Fibroblast of pulmonary artery (primary cell): ENCODE measurements around the gene GATAD1.
"Not testable (repeated sequence)": the region's sequence is repeated elsewhere in the genome, so short reads cannot be mapped to it uniquely, and the experiment has no call there.

ENCODE experiments used
- DNase-seq: peaks from one replicate; pipeline ENCODE4 v3.0.0-alpha.2; 2010; ENCODE audit warnings: low read depth
- H3K4me3 ChIP-seq: replicated peaks from 2 replicates; pipeline ENCODE4 v1.5.1; 2011; ENCODE audit warnings: low read depth, mild to moderate bottlenecking, control low read depth, low read length, moderate library complexity
- TF ChIP-seq, protein P1 (sequence below): IDR thresholded peaks from 2 replicates; pipeline ENCODE4 v1.5.1; 2011; ENCODE audit warnings: mild to moderate bottlenecking, control low read depth, low read length, inconsistent platforms; ENCODE audit errors: missing control alignments

Gene GATAD1

GRCh38 chr7:92460109-92460508 is 12.8 kb downstream of the GATAD1 start:
- TF ChIP-seq, protein P1, sequence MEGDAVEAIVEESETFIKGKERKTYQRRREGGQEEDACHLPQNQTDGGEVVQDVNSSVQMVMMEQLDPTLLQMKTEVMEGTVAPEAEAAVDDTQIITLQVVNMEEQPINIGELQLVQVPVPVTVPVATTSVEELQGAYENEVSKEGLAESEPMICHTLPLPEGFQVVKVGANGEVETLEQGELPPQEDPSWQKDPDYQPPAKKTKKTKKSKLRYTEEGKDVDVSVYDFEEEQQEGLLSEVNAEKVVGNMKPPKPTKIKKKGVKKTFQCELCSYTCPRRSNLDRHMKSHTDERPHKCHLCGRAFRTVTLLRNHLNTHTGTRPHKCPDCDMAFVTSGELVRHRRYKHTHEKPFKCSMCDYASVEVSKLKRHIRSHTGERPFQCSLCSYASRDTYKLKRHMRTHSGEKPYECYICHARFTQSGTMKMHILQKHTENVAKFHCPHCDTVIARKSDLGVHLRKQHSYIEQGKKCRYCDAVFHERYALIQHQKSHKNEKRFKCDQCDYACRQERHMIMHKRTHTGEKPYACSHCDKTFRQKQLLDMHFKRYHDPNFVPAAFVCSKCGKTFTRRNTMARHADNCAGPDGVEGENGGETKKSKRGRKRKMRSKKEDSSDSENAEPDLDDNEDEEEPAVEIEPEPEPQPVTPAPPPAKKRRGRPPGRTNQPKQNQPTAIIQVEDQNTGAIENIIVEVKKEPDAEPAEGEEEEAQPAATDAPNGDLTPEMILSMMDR: no peak
- DNase-seq: no peak
- no peak overlapping the region for H3K4me3 ChIP-seq

DNA sequence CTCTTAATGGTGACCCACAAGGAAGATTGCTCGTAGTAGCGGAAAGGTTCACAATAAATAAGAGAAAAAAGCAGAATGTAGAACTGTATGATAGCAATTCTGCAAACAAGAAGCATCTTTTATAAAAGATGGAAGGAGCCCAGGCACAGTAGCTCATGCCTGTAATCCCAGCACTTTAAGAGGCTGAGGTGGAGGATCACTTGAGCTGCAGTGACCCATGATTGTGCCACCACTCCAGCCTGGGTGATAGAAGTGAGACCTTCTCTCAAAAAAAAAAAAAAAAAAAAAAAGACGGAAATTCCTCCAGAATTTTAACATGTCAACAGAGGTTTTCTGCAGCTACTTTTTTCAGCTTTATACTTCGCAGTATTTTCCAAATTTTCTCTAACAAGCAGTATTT is 13.2 kb downstream of the GATAD1 start:
- H3K4me3 ChIP-seq: no peak overlapping the region
- no peak for DNase-seq
- TF ChIP-seq, protein P1: no peak

DNA sequence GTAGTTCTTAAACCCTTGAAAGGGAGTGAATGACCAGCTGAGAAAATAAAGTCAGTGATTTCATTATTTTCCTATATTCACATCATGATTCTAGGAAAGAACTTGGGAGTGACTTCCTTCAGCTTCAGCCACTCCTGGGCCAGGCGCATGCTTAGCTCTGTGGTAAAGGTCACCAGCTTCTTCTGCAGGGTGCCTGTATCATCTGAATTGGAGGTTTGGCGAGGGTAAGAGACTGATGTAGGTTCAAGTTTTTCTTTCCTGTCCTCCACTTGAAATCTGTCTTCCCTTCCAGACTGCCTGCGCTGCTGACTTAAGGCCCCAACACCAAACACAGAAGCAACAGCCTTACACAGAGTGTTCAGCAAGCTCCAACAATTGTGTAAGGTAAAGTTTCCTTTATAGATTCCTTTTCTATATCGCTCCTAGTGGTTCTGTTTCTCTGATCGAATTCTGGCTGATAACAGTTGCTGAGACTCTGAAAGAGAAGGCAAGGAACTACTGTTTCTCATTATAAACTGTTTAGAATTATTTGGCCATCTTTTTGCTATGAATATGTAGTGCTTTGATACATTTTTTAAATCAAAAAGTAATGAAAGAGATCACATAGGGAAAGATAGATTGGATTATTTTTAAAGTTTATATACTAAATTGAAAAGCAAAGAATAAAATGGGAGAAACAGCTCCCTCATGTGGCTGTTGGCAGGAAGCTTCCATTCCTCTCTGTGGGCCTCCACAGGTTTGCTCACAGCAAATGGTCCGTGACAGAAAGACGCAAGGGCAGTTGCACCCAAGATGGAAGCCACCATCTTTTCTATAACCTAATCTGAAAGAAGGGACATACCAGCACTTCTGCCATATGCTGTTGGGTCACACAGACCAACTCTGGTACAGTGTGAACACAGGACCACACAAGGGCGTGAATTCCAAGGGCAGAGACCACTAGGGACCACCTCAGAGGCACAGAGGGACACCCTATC is 14.0 kb downstream of the GATAD1 start:
- peak; percentile 64 for DNase-seq
- H3K4me3 ChIP-seq: no peak overlapping the region
- TF ChIP-seq, protein P1: peak; percentile 91

- no peak for DNase-seq
- TF ChIP-seq, protein P1: no peak
- no peak overlapping the region for H3K4me3 ChIP-seq
Measured at GRCh38 chr7:92462560-92462959, 15.3 kb downstream of the GATAD1 start.

DNA sequence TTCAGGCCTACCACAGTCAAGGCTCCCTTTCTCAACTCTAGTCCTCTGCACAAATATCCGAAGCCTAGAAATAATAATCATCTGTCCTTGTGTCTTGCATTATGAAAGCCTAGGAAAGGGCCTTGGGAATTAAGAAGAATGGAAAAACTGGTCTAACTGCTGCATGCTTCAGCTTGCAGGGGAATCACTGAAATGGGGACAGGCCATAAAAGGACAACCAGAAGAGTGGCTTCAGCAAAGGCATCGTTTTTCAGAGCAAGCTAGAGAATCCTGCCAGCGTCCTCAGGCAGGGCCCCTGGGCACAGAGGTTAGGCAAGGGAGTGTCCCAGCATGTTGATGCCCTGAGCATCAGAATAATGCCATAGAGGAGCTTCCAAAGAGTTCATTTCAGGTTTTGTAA is 17.2 kb downstream of the GATAD1 start:
- no peak overlapping the region for H3K4me3 ChIP-seq
- DNase-seq: no peak
- TF ChIP-seq, protein P1: no peak

- TF ChIP-seq, protein P1: no peak
- no peak for DNase-seq
- no peak overlapping the region for H3K4me3 ChIP-seq
Measured at GRCh38 chr7:92466682-92467081, 19.4 kb downstream of the GATAD1 start.

GRCh38 chr7:92468589-92468988 is 21.3 kb downstream of the GATAD1 start:
- H3K4me3 ChIP-seq, DNase-seq: not testable (repeated sequence)

- not testable (repeated sequence) for H3K4me3 ChIP-seq, DNase-seq
Measured at GRCh38 chr7:92473989-92474388, 26.7 kb downstream of the GATAD1 start.

DNA sequence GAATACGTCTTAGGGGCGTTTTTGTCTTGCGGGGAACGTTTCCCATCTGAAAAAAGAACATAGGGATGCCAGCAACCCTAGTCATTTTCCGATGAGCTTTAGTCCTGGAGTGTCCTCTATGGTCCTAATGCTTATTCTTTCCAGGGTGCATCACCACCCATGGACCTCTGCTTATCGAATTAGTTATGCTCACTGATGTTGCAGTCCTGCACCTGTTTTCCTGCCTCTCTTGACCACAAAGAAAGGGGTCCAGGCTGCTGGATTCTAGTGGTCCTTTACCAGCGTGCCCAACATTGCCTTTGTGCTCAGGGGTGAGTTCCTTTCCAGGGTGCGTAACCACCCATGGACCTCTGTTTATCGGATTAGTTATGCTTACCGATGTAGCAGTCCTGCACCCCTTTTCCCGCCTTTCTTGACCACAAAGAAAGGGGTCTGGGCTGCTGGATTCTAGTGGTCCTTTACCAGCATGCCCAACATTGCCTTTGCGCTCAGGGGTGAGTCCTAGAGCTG is 28.0 kb downstream of the GATAD1 start:
- not testable (repeated sequence) for H3K4me3 ChIP-seq, DNase-seq

DNA sequence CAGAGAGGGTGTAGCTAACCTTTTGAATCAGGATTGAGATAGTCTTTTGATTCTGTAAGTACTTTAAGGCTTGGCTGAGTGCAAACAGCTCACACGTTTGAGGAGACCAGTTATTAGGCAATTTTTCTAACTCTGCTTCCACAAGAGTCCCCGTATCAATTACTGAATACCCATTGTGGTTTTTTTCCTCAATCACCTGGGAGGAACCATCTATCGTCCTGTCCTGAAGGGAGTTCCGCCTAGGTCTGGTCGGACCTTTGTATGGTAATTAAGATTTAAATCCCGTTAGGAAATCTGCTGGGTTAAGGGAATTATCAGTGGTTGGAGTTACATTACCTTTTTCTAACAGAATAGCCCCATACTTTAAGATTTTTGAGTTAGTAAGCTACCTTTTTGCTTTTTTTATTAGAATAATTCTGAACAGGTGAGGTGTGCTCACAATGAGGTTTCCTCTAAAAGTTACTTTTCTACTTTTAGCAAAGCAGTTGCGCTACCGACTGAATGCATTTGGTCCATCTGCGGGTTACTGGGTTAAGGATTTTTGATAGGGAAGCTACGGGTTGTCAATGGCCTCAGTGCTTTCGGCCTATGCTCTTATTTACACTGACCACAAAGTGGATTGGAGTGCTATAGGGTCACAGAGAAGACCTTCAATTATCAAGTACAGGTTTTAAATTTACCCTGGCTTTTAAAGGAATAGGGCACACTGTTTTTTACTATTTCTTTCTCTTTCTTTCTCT is 28.7 kb downstream of the GATAD1 start:
- DNase-seq, H3K4me3 ChIP-seq: not testable (repeated sequence)

DNA sequence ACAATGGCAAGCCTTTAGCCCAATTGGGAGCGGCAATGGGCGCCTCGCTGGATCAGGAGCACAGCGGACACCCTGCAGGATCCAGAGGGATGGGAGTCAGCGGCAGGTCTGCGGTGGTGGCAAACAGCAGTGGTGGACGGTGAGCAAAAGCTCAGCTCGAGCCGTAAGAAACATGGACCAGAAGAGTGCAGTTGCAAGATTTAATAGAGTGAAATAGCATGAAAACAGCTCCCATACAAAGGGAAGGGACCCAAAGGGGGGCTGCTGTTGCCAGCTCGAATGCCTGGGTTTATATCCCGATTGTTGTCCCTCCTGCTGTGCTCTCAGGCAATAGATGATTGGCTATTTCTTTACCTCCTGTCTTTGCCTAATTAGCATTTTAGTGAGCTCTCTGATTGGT is 30.4 kb downstream of the GATAD1 start, which contains the start of gene ERVW-1:
ERVW-1 (minus strand) TSS at position 266 of the 400 bp plus-strand sequence. CDS start 7,565 bp downstream, outside the sequence.
- not testable (repeated sequence) for DNase-seq, H3K4me3 ChIP-seq
